Measurements from ENCODE around the gene SPAG5.

GRCh38 chr17:28615260-28615940 lies 16.6 kb upstream of the SPAG5 start:
- TF ChIP-seq, protein P1, sequence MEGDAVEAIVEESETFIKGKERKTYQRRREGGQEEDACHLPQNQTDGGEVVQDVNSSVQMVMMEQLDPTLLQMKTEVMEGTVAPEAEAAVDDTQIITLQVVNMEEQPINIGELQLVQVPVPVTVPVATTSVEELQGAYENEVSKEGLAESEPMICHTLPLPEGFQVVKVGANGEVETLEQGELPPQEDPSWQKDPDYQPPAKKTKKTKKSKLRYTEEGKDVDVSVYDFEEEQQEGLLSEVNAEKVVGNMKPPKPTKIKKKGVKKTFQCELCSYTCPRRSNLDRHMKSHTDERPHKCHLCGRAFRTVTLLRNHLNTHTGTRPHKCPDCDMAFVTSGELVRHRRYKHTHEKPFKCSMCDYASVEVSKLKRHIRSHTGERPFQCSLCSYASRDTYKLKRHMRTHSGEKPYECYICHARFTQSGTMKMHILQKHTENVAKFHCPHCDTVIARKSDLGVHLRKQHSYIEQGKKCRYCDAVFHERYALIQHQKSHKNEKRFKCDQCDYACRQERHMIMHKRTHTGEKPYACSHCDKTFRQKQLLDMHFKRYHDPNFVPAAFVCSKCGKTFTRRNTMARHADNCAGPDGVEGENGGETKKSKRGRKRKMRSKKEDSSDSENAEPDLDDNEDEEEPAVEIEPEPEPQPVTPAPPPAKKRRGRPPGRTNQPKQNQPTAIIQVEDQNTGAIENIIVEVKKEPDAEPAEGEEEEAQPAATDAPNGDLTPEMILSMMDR (IDR thresholded peaks at IDR 0.05) = no peak
- no peak for TF ChIP-seq POLR2AphosphoS5 (IDR thresholded peaks at IDR 0.05)

Data from gastroesophageal sphincter (tissue), 3 donors.